OCI-LY7 (cell line): ENCODE results near the gene CDK2.

Source experiments
- EZH2phosphoT487 ChIP-seq: fragments of 200-600 bp; sonication (generic); IDR thresholded peaks from 2 replicates; pipeline ENCODE4 v1.6.1; 2018; ENCODE audit warnings: low read depth, borderline replicate concordance, mild to moderate bottlenecking, mixed run types, antibody characterized with exemption, low read length, moderate library complexity, mixed read lengths
- TF ChIP-seq, protein P1 (sequence below): fragments of 200-600 bp; sonication (generic); conservative IDR thresholded peaks from 2 replicates; pipeline ENCODE4 v1.5.1; 2014; ENCODE audit warnings: mild to moderate bottlenecking, antibody characterized with exemption, low read length, moderate library complexity, mixed read lengths

DNA sequence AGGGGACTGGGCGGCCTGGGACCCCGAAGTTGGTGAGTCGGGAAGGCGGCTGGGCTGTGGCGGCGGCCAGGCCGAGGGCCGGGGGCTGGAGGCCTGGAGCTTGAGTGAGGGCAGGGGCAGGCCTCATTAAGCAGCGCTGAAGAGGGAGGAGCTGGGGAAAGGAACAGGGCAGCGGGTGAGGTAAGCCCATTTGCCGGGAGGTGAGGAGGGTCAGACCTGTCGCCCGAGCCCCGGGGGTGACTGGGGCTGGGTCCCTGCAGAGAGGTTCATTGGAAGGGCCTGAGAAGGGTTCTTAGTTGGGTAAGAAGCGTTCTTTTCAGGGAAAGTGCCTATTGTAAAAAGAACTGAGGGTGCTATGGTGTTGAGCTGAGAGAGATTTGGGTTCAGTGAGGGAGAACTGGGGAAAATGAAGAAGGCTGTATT is 7.7 kb downstream of the CDK2 start:
- TF ChIP-seq, protein P1, sequence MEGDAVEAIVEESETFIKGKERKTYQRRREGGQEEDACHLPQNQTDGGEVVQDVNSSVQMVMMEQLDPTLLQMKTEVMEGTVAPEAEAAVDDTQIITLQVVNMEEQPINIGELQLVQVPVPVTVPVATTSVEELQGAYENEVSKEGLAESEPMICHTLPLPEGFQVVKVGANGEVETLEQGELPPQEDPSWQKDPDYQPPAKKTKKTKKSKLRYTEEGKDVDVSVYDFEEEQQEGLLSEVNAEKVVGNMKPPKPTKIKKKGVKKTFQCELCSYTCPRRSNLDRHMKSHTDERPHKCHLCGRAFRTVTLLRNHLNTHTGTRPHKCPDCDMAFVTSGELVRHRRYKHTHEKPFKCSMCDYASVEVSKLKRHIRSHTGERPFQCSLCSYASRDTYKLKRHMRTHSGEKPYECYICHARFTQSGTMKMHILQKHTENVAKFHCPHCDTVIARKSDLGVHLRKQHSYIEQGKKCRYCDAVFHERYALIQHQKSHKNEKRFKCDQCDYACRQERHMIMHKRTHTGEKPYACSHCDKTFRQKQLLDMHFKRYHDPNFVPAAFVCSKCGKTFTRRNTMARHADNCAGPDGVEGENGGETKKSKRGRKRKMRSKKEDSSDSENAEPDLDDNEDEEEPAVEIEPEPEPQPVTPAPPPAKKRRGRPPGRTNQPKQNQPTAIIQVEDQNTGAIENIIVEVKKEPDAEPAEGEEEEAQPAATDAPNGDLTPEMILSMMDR = no peak
- no peak for TF ChIP-seq EZH2phosphoT487
